Vagina (tissue), 2 donors: ENCODE data around the gene USH1C. TPM values are rescaled to one million over a fixed set of nuclear protein-coding genes. Genes with fewer than 3 reads are reported as not detected.

Experiments
- DNase-seq, 2 donors: peaks; one replicate each; pipeline ENCODE4 v3.0.0-alpha.2; 2017; ENCODE audit errors: extremely low spot score in 2 of 2
- H3K27ac ChIP-seq: fragments of 200-600 bp; sonication (generic); one replicate; pipeline ENCODE4 v1.5.1; 2019
- H3K27me3 ChIP-seq: fragments of 200-600 bp; sonication (generic); one replicate; pipeline ENCODE4 v1.5.1; 2019
- H3K36me3 ChIP-seq, 2 donors: fragments of 200-600 bp; sonication (generic); one replicate each; pipeline ENCODE4 v1.5.1; 2017 to 2019
- H3K4me1 ChIP-seq: fragments of 200-600 bp; sonication (generic); one replicate; pipeline ENCODE4 v1.5.1; 2019
- H3K4me3 ChIP-seq, 2 donors: fragments of 200-600 bp; sonication (generic); 1 replicate in 1 of 2; 2 replicates in 1 of 2; pipeline ENCODE4 v1.5.1; 2016 to 2019
- H3K9me3 ChIP-seq: fragments of 200-600 bp; sonication (generic); one replicate; pipeline ENCODE4 v1.5.1; 2019
- POLR2A ChIP-seq, 2 donors: fragments of 450-650 bp; IDR thresholded peaks; one replicate each; pipeline ENCODE4 v1.6.1; 2017; ENCODE audit warnings: antibody characterized with exemption in 2 of 2, mild to moderate bottlenecking in 2 of 2, moderate library complexity in 2 of 2
- POLR2AphosphoS5 ChIP-seq, 2 donors: sonication (generic); formaldehyde crosslinking; IDR thresholded peaks; one replicate each; pipeline ENCODE4 v1.9.0; 2017; ENCODE audit warnings: antibody characterized with exemption in 2 of 2, mild to moderate bottlenecking in 2 of 2, low read depth in 1 of 2; ENCODE audit not compliant: insufficient read depth in 1 of 2
- intact Hi-C: fragments of 100-400 bp; cut with DNase I; formaldehyde crosslinking; loops from one replicate; pipeline ENCODE4 v1.15.1; 2023
- total RNA-seq: library from RNA; depleted of rRNA; stranded (reverse); fragments of >200 nt; gene quantifications from one replicate; pipeline ENCODE4 v1.2.3, GENCODE V29; 2016
- TF ChIP-seq, protein P1 (sequence below), 3 experiments: fragments of 450-650 bp in 2 of 3; fragments of 200-600 bp in 1 of 3; sonication (generic) in 1 of 3; IDR thresholded peaks; one replicate each; pipeline ENCODE4 v1.5.1; 2017 to 2019; ENCODE audit warnings: antibody characterized with exemption in 3 of 3, mild to moderate bottlenecking in 2 of 3, moderate library complexity in 2 of 3

The USH1C gene
- total RNA-seq, 1 donor from 2014 or later, result not detected

- Histone ChIP-seq H3K36me3 (no peaks in the 10 kb centered on the region), H3K9me3 (no peaks in the 10 kb centered on the region), H3K27ac (no peak overlapping the region), H3K4me3 (no peak overlapping the region), H3K4me1 (no peaks in the 10 kb centered on the region), H3K27me3 (no peaks in the 10 kb centered on the region)
- intact Hi-C loops, result no loop called here
- no peak for DNase-seq
- TF ChIP-seq POLR2AphosphoS5 (IDR thresholded peaks at IDR 0.05; ENCODE audit: insufficient read depth in 1 of 2, low read depth in 1 of 2) (no peak), POLR2A (IDR thresholded peaks at IDR 0.05) (no peak)
- TF ChIP-seq, protein P1, sequence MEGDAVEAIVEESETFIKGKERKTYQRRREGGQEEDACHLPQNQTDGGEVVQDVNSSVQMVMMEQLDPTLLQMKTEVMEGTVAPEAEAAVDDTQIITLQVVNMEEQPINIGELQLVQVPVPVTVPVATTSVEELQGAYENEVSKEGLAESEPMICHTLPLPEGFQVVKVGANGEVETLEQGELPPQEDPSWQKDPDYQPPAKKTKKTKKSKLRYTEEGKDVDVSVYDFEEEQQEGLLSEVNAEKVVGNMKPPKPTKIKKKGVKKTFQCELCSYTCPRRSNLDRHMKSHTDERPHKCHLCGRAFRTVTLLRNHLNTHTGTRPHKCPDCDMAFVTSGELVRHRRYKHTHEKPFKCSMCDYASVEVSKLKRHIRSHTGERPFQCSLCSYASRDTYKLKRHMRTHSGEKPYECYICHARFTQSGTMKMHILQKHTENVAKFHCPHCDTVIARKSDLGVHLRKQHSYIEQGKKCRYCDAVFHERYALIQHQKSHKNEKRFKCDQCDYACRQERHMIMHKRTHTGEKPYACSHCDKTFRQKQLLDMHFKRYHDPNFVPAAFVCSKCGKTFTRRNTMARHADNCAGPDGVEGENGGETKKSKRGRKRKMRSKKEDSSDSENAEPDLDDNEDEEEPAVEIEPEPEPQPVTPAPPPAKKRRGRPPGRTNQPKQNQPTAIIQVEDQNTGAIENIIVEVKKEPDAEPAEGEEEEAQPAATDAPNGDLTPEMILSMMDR (IDR thresholded peaks at IDR 0.05), result no peak
Measured at GRCh38 chr11:17538054-17538453, 6.2 kb downstream of the USH1C start.

DNA sequence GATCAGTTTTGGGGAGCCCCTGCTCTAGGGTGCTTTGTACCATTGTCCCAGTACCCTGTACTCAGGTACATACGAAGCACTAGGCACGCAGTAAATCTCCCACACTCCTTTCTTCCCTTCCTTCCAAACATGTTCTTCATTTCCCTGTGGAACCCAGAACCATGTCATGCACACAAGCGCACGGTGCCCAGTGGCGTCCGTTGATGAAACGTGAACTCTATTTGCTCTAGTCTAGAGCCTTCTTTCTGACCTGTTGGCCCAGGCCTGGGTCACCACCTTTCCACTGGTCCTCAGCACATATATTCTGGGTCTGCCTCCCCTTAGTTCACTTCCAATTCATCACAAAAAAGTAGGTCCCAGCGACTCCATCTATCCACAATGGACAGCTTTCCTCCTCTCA lies 7.0 kb downstream of the USH1C start:
- Histone ChIP-seq H3K4me1 (no peaks in the 10 kb centered on the region), H3K36me3 (no peaks in the 10 kb centered on the region), H3K27me3 (no peaks in the 10 kb centered on the region), H3K4me3 (no peak overlapping the region), H3K27ac (no peak overlapping the region), H3K9me3 (no peaks in the 10 kb centered on the region)
- no peak for DNase-seq
- no peak for TF ChIP-seq POLR2AphosphoS5 (IDR thresholded peaks at IDR 0.05; ENCODE audit: insufficient read depth in 1 of 2, low read depth in 1 of 2)
- intact Hi-C loops, result no loop called here

GRCh38 chr11:17535488-17535887 lies 8.7 kb downstream of the USH1C start:
- Histone ChIP-seq H3K9me3 (no peaks in the 10 kb centered on the region), H3K27ac (no peak overlapping the region), H3K27me3 (no peaks in the 10 kb centered on the region), H3K4me3 (no peak overlapping the region), H3K36me3 (no peaks in the 10 kb centered on the region), H3K4me1 (no peaks in the 10 kb centered on the region)
- TF ChIP-seq POLR2AphosphoS5 (IDR thresholded peaks at IDR 0.05; ENCODE audit: insufficient read depth in 1 of 2, low read depth in 1 of 2) (no peak), POLR2A (IDR thresholded peaks at IDR 0.05) (no peak)
- TF ChIP-seq, protein P1 (IDR thresholded peaks at IDR 0.05), result no peak
- no peak for DNase-seq
- intact Hi-C loops, result no loop called here

GRCh38 chr11:17533778-17534415 lies 10.3 kb downstream of the USH1C start:
- no peaks in the 10 kb centered on the region for H3K36me3 ChIP-seq
- intact Hi-C loops, result no loop called here
- H3K4me3 ChIP-seq, result no peak overlapping the region
- no peaks in the 10 kb centered on the region for H3K4me1 ChIP-seq
- no peaks in the 10 kb centered on the region for H3K27me3 ChIP-seq
- DNase-seq, result no peak
- no peak for TF ChIP-seq POLR2AphosphoS5 (IDR thresholded peaks at IDR 0.05; ENCODE audit: insufficient read depth in 1 of 2, low read depth in 1 of 2)
- TF ChIP-seq, protein P1 (IDR thresholded peaks at IDR 0.05), result no peak
- TF ChIP-seq POLR2A (IDR thresholded peaks at IDR 0.05), result no peak
- H3K27ac ChIP-seq, result no peak overlapping the region
- no peaks in the 10 kb centered on the region for H3K9me3 ChIP-seq

DNA sequence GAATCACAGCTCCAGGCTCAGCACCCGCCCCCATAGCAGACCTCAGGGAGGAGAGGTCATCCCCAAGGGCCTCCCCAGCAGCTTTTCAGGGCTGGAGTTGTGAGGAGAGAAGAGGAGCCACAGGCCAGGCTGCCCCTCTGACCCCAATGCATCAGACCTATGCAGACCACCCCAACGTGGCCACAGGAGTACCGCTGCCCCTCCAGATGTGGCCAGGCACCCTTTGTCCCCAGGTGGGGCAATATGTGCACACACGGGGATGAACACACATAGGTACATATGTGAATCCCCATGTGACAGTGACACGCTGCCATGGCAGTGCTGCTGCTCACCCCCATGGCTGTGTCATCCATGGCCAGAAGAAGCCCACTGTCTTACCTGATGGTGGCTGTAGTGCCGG lies 10.9 kb downstream of the USH1C start:
- Histone ChIP-seq H3K27ac (no peak overlapping the region), H3K27me3 (no peaks in the 10 kb centered on the region), H3K4me3 (no peak overlapping the region), H3K9me3 (no peaks in the 10 kb centered on the region), H3K36me3 (no peaks in the 10 kb centered on the region), H3K4me1 (no peaks in the 10 kb centered on the region)
- TF ChIP-seq POLR2AphosphoS5 (IDR thresholded peaks at IDR 0.05; ENCODE audit: insufficient read depth in 1 of 2, low read depth in 1 of 2), result no peak
- TF ChIP-seq, protein P1 (IDR thresholded peaks at IDR 0.05), result no peak
- TF ChIP-seq POLR2A (IDR thresholded peaks at IDR 0.05), result no peak
- DNase-seq, result no peak
- intact Hi-C loops, result no loop called here
